Breast epithelium (tissue), 4 donors: ENCODE results near the gene TRAF5. TPM values are rescaled to one million over a fixed set of nuclear protein-coding genes. Genes with fewer than 3 reads are reported as not detected.

Source experiments
- DNase-seq, 2 donors: peaks; one replicate each; pipeline ENCODE4 v3.0.0-alpha.2; 2019; ENCODE audit warnings: low spot score in 2 of 2
- H3K27ac ChIP-seq, 2 donors: fragments of 200-600 bp; sonication (generic) in 1 of 2; one replicate each; pipeline ENCODE4 v1.5.1; 2016 to 2019; ENCODE audit warnings: mild to moderate bottlenecking in 1 of 2
- H3K27me3 ChIP-seq, 2 donors: fragments of 200-600 bp; sonication (generic) in 1 of 2; one replicate each; pipeline versions ENCODE4 v1.5.1 to v1.6.0; 2017 to 2019; ENCODE audit warnings: control low read depth in 1 of 2, mild to moderate bottlenecking in 1 of 2
- H3K36me3 ChIP-seq: fragments of 200-600 bp; one replicate; pipeline ENCODE4 v1.5.1; 2019
- H3K4me1 ChIP-seq, 2 donors: fragments of 200-600 bp; sonication (generic); one replicate each; pipeline ENCODE4 v1.5.1; 2016 to 2019; ENCODE audit warnings: control low read depth in 1 of 2
- H3K4me3 ChIP-seq, 3 donors: fragments of 200-600 bp; sonication (generic); 1 replicate in 2 of 3; 2 replicates in 1 of 3; pipeline ENCODE4 v1.5.1; 2016 to 2019; ENCODE audit warnings: mild to moderate bottlenecking in 3 of 3, moderate library complexity in 2 of 3
- H3K9me3 ChIP-seq, 2 donors: fragments of 200-600 bp; sonication (generic) in 1 of 2; one replicate each; pipeline ENCODE4 v1.5.1; 2016 to 2019; ENCODE audit warnings: control low read depth in 1 of 2
- CTCF ChIP-seq, 3 donors: fragments of 450-650 bp; IDR thresholded peaks; one replicate each; pipeline ENCODE4 v1.5.1; 2016 to 2017; ENCODE audit warnings: antibody characterized with exemption in 3 of 3, mild to moderate bottlenecking in 3 of 3, moderate library complexity in 3 of 3
- POLR2A ChIP-seq: fragments of 450-650 bp; IDR thresholded peaks from one replicate; pipeline ENCODE4 v1.6.1; 2016; ENCODE audit warnings: antibody characterized with exemption, mild to moderate bottlenecking, moderate library complexity
- POLR2AphosphoS5 ChIP-seq, 3 donors: sonication (generic); formaldehyde crosslinking; IDR thresholded peaks; one replicate each; pipeline ENCODE4 v1.6.1; 2017; ENCODE audit warnings: antibody characterized with exemption in 3 of 3
- intact Hi-C: fragments of 100-400 bp; cut with DNase I; formaldehyde crosslinking; loops from one replicate; pipeline ENCODE4 v1.15.1; 2023; ENCODE audit warnings: low total_unique reads
- total RNA-seq, 3 donors: library from RNA; depleted of rRNA; stranded (reverse); fragments of >200 nt; gene quantifications; one replicate each; pipeline ENCODE4 v1.1.0, GENCODE V29; 2016

Gene TRAF5
- total RNA-seq, 3 donors from 2014 or later: 10.9 to 28.8 (median 21.8) TPM

GRCh38 chr1:211420845-211421454, 94.3 kb downstream of the TRAF5 start:
- no peaks in the 10 kb centered on the region for H3K27me3 ChIP-seq
- H3K4me1 ChIP-seq: no peaks in the 10 kb centered on the region
- no peak overlapping the region for H3K4me3 ChIP-seq
- no peaks in the 10 kb centered on the region for H3K36me3 ChIP-seq
- no peak overlapping the region for H3K27ac ChIP-seq
- DNase-seq: no peak
- intact Hi-C loops: no loop called here
- no peaks in the 10 kb centered on the region for H3K9me3 ChIP-seq
- TF ChIP-seq POLR2AphosphoS5 (IDR thresholded peaks at IDR 0.05) (no peak), CTCF (IDR thresholded peaks at IDR 0.05) (no peak), POLR2A (no peak)

GRCh38 chr1:211424018-211424417, 97.4 kb downstream of the TRAF5 start:
- Histone ChIP-seq H3K27ac (no peak overlapping the region), H3K9me3 (no peaks in the 10 kb centered on the region), H3K4me1 (no peaks in the 10 kb centered on the region), H3K4me3 (no peak overlapping the region), H3K27me3 (no peaks in the 10 kb centered on the region), H3K36me3 (no peaks in the 10 kb centered on the region)
- intact Hi-C loops: no loop called here
- TF ChIP-seq POLR2A: no peak
- no peak for DNase-seq

Other genes starting within 250 kb of the TRAF5 start
- 1 to 10 TPM in 1 of 3 donors, under 1 TPM in 1, not detected in 1; 0.32 to 1.3 TPM for gene KCNH1, start 192.7 kb upstream of the TRAF5 start, total RNA-seq
- gene RCOR3, start 67.5 kb upstream of the TRAF5 start, total RNA-seq: 100 to 1,000 TPM in 1 of 3 donors, 10 to 100 TPM in 2; 45.9 to 107 (median 62.6) TPM
- under 1 TPM in 2 of 3 donors, not detected in 1; 0.15 to 0.32 TPM for gene RD3, start 165.3 kb downstream of the TRAF5 start, total RNA-seq